LNCAP (cell line): Measurements from ENCODE around the gene AP5S1.
A peak's percentile ranks its signal among the peaks of the same experiment; 100 is the strongest.

Experiments
- TF ChIP-seq, protein P1 (sequence below): fragments of 450-650 bp; IDR thresholded peaks from 2 replicates; pipeline ENCODE4 v1.5.1; 2017; ENCODE audit warnings: mild to moderate bottlenecking

The AP5S1 gene, protein sequence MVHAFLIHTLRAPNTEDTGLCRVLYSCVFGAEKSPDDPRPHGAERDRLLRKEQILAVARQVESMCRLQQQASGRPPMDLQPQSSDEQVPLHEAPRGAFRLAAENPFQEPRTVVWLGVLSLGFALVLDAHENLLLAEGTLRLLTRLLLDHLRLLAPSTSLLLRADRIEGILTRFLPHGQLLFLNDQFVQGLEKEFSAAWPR

DNA sequence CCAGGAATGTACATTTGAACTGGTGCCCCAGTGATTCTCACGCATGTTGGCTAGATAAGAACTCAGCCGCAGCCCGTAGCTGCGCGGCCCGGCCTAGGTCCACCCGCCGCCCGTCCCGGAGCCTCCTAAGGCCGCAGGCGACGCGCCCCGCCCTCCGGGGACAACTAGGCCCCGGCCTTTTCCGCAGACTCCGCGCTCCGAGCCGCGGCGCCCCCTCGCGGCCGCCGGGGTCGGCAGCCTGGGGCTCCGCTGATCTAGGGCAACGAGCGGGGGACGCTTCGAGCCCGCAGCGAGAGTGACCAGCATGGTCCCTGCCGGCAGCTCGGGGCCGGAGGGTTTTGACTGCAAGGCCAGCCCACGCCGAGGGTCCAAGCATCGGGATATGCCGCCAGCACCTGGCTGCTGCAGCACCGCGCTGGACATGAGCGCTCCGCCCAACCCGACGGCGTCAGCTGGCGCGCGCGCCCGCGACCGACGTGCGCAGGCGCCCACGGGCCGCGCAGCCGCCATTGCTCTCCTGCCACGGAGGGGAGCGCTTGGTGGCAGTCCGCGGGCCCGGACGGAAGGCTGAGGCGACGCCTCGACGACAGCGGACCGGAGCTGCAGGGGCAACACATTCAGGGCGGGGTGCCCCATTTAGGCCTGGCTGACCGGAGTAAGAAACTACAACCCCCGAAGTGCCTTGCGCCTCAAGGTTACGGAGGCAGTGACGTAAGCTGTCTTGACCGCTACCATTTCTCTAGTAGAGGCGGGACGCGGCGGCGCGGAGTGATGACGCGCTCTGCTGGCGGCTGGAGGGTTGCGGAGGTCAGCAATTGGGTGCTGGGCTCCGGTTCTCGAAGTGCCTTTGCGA, at the start of gene AP5S1:
TSS of gene AP5S1 (plus strand) at position 500 of the 853 bp plus-strand sequence. CDS start 1,571 bp downstream, outside the sequence.
- TF ChIP-seq, protein P1, sequence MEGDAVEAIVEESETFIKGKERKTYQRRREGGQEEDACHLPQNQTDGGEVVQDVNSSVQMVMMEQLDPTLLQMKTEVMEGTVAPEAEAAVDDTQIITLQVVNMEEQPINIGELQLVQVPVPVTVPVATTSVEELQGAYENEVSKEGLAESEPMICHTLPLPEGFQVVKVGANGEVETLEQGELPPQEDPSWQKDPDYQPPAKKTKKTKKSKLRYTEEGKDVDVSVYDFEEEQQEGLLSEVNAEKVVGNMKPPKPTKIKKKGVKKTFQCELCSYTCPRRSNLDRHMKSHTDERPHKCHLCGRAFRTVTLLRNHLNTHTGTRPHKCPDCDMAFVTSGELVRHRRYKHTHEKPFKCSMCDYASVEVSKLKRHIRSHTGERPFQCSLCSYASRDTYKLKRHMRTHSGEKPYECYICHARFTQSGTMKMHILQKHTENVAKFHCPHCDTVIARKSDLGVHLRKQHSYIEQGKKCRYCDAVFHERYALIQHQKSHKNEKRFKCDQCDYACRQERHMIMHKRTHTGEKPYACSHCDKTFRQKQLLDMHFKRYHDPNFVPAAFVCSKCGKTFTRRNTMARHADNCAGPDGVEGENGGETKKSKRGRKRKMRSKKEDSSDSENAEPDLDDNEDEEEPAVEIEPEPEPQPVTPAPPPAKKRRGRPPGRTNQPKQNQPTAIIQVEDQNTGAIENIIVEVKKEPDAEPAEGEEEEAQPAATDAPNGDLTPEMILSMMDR, result peak; percentile 100

DNA sequence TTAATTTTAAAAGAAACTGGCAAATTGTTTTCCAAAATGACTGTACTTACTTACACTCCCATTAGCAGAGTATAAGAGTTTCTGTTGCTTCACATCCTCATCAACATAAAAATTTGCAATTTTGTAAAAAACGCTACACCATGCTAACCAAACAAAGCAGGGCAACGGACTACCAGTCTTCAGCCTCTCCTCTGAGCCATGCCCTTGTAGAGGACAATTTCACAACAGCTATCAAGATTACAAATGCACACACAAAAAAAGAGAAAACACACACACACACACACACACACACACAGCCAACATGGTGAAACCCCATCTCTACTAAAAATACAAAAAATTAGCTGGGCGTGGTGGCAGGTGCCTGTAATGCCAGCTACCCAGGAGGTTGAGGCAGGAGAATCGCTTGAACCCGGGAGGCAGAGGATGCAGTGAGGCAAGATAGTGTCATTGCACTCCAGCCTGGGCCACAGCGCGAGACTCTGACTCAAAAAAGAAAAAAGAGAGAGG, 48.7 kb upstream of the AP5S1 start:
- TF ChIP-seq, protein P1, result no peak

DNA sequence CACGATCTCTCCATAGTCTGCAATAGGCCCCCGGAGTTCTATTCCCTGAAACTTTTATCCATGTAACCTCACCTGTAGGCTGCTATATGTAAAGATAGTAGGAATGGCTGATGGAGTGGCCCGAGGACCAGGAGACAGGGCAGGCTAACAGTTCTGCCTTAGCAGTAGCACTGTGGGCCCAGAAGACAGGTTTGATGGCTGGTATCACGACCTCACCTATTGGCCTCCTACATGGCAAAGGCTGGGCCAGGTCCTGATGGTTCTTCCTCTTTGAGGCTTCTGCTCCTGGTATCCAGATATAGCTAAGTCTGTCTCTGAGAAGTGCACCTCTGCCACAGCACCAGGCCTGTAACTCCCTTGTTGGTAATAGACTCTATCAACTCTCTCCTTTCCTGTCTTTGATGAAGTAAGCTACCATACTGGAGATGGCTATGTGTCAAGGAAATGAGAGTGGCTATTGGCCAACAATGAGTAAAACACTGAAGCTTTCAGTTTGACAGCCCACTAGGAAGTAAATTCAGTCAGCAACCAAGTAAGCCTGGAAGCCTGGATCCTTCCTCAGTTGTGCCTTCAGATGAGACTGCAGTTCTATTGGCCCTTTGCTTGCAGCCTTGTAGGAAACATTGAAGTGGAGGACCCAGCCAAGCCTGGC, 44.8 kb upstream of the AP5S1 start:
- TF ChIP-seq, protein P1, result no peak

DNA sequence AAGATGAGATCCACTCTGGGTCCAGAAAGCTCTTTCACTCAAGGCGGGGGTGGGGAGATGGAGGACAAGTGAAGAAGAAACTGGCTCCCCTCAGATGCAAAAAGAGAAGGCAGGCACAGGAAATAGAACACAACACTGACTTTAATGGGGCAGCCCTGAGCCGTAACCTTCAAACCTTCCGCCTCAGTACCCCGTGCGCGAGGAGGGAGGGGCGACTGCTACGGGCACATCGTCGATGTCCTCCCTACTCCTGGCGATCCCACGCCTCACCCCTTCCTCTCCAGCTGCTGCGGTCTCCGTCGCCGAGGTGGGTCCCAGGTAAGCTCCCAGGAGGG, 43.0 kb upstream of the AP5S1 start:
- TF ChIP-seq, protein P1, result no peak

DNA sequence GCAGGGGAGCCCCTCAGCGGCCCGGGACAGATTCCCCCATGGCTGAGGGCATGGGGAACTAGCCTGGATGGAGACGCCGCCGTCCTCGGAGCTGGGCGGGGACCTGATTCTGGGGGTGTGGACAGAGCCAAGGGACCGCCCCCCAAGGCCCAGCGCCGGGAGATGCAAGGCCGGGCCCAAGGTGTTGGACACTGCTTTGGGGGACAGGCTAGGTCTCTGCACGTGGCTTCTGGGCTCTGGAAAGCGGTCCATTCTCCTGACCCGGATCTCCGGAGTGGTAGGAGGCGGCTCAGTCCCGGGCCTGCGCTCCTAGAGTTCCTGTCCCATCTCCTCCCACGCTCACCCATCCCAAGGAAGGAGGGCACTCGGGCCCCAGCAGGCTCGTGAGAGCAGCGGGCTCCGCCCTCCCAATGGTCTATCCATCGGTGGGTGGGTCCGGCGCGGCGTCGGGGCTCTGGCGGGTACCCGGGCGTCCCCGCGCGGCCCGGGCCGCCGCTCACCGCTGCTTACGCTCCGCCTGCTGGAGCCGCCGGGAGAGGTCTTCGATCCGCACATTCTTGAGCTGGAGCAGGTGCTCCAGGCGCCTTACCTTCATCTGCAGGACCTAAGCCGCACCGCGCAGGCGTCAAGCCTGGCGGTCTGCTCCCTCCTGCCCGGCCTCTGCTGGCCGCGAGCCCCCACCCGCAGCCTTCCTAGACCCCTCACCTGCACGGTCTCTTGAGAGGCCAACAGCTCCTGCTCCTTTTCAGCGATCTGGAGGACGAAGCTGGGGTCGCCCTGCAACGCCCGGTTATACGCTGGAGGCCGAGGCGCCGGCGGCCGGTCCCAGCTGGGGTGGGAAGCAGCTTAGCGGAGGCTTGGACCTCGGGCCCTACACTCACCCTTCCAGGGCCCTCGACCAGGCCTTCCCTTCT, 42.4 kb upstream of the AP5S1 start:
- TF ChIP-seq, protein P1, result no peak

DNA sequence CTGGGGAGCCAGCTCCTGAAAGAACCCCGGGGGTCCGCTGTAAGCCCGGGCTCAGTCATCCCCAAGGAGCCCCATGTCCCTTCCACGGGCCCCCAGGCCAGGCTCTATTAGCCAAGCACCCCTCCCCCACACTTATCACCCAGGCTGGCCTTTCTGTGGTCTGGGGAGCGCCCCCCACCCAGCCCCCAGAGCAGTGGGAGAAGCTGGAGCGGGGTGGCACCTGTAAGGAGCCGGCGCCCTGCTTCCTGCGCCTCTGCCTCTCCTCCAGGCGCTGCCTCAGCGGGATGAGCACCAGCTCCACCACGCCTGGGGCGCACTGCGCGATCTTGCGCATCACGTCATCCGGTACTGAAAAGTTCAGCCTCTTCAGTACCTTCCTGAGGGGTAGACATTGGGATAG, 41.4 kb upstream of the AP5S1 start:
- TF ChIP-seq, protein P1, result no peak
